Measurements from ENCODE around the gene CD274.

DNA sequence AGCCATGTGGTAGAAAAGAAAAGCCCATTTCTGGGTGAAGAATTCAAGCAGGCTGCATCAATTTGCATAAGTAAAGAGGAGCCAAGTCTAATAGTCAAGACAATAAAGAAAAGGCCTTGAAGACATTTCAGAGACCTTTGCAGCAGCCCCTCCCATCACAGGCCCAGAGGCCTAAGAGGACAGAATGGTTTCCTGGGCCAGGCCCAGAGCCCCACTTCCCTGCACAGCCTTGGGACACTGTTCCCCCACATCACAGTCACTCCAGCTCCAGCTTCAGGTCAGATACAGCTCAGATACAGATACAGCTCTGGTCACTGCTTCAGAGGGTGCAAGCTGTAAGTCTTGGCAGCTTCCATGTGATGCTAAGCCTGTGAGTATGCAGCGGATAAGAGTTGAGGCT lies 41.7 kb upstream of the CD274 start:
- TF ChIP-seq POLR2A (IDR thresholded peaks at IDR 0.05; ENCODE audit: borderline replicate concordance, extremely low read depth, insufficient read depth, insufficient read length) (no peak), CTCF (IDR thresholded peaks at IDR 0.05 in 2 of 3, conservative IDR thresholded peaks at IDR 0.05 in 1 of 3; ENCODE audit: borderline replicate concordance in 1 of 3, insufficient read depth in 1 of 3, low read depth in 2 of 3, low read length in 2 of 3) (no peak), ZBTB33 (IDR thresholded peaks at IDR 0.05; ENCODE audit: extremely low read depth, insufficient replicate concordance, low read length) (no peak), EZH2 (IDR thresholded peaks at IDR 0.05) (no peak), POLR2AphosphoS5 (IDR thresholded peaks at IDR 0.05; ENCODE audit: low read depth, low read length) (no peak), EGR1 (IDR thresholded peaks at IDR 0.05; ENCODE audit: low read depth) (no peak), EZH2phosphoT487 (IDR thresholded peaks at IDR 0.05; ENCODE audit: borderline replicate concordance) (no peak), ZNF274 (IDR thresholded peaks at IDR 0.05; ENCODE audit: low read depth, low read length) (no peak), MAX (IDR thresholded peaks at IDR 0.05) (no peak), CEBPB (IDR thresholded peaks at IDR 0.05; ENCODE audit: low read depth) (no peak)
